HEK293 (cell line): ENCODE results near the gene ISYNA1.
A peak's percentile ranks its signal among the peaks of the same experiment; 100 is the strongest.

Source experiments
- CTCF ChIA-PET: fragments of 350-600 bp; formaldehyde crosslinking; extraction: SDS; loops from one replicate; lab custom pipeline; 2021; ENCODE audit warnings: antibody characterized with exemption; lab: Yijun Ruan, JAX
- POLR2A ChIA-PET: fragments of 300-600 bp; formaldehyde crosslinking; extraction: SDS; loops from one replicate; lab custom pipeline; 2020; ENCODE audit warnings: antibody characterized with exemption, inconsistent platforms; lab: Yijun Ruan, JAX
- H3K27ac ChIP-seq: fragments of 200-500 bp; sonication (Bioruptor generic); 2 replicates; pipeline ENCODE4 v1.5.1; 2014; ENCODE audit warnings: low read depth, low read length, control low read depth, inconsistent platforms; ENCODE audit errors: extremely low read depth
- H3K36me3 ChIP-seq, 2 experiments: fragments of 200-500 bp in 1 of 2; sonication (Bioruptor generic) in 1 of 2; 1 replicate in 1 of 2; 2 replicates in 1 of 2; pipeline ENCODE4 v1.5.1; 2014 to 2017; ENCODE audit warnings: inconsistent platforms in 2 of 2, low read length in 2 of 2; ENCODE audit not compliant: control insufficient read depth in 2 of 2, insufficient read depth in 1 of 2
- H3K4me1 ChIP-seq: fragments of 200-500 bp; sonication (Bioruptor generic); 2 replicates; pipeline ENCODE4 v1.5.1; 2014; ENCODE audit warnings: mild to moderate bottlenecking, low read length, inconsistent platforms; ENCODE audit not compliant: control insufficient read depth, insufficient read depth
- H3K4me3 ChIP-seq: 2 replicates; pipeline ENCODE4 v1.5.1; 2011; ENCODE audit warnings: low read depth, mild to moderate bottlenecking, control low read depth, low read length, moderate library complexity
- H3K9me3 ChIP-seq: fragments of 200-500 bp; sonication (Bioruptor generic); 2 replicates; pipeline ENCODE4 v1.5.1; 2014; ENCODE audit warnings: low read depth, low read length, inconsistent platforms; ENCODE audit not compliant: control insufficient read depth, insufficient read depth
- ATF2 ChIP-seq: fragments of 450-650 bp; formaldehyde crosslinking; IDR thresholded peaks from 2 replicates; pipeline ENCODE4 v1.5.1; 2016; ENCODE audit warnings: missing biosample characterization, missing genetic modification characterization, low read depth
- GLIS2 ChIP-seq: fragments of 450-650 bp; formaldehyde crosslinking; IDR thresholded peaks from 2 replicates; pipeline ENCODE4 v1.5.1; 2016; ENCODE audit warnings: missing biosample characterization, missing genetic modification characterization
- IKZF3 ChIP-seq: fragments of 450-650 bp; IDR thresholded peaks from 2 replicates; pipeline ENCODE4 v1.5.0; 2018; ENCODE audit warnings: missing biosample characterization, mild to moderate bottlenecking, missing genetic modification characterization, moderate library complexity
- KLF10 ChIP-seq: fragments of 450-650 bp; IDR thresholded peaks from 2 replicates; pipeline ENCODE4 v1.5.1; 2018; ENCODE audit warnings: missing biosample characterization, mild to moderate bottlenecking, missing genetic modification characterization
- KLF7 ChIP-seq: fragments of 450-650 bp; formaldehyde crosslinking; IDR thresholded peaks from 2 replicates; pipeline ENCODE4 v1.5.1; 2016; ENCODE audit warnings: missing biosample characterization, missing genetic modification characterization, borderline replicate concordance
- PATZ1 ChIP-seq: fragments of 450-650 bp; formaldehyde crosslinking; IDR thresholded peaks from 2 replicates; pipeline ENCODE4 v1.5.1; 2016; ENCODE audit warnings: missing biosample characterization, missing genetic modification characterization
- PBX3 ChIP-seq: sonication (generic); formaldehyde crosslinking; IDR thresholded peaks from 2 replicates; pipeline ENCODE4 v1.8.1; 2022; ENCODE audit warnings: mild to moderate bottlenecking, moderate library complexity, missing genetic modification reagents
- ZFP69B ChIP-seq: fragments of 450-650 bp; formaldehyde crosslinking; IDR thresholded peaks from 2 replicates; pipeline ENCODE4 v1.5.1; 2016; ENCODE audit warnings: missing biosample characterization, missing genetic modification characterization
- ZNF138 ChIP-seq: fragments of 450-650 bp; formaldehyde crosslinking; IDR thresholded peaks from 2 replicates; pipeline ENCODE4 v1.5.1; 2016; ENCODE audit warnings: missing biosample characterization, missing genetic modification characterization, borderline replicate concordance
- ZNF175 ChIP-seq: fragments of 450-650 bp; formaldehyde crosslinking; IDR thresholded peaks from 2 replicates; pipeline ENCODE4 v1.5.1; 2016; ENCODE audit warnings: missing biosample characterization, missing genetic modification characterization
- ZNF19 ChIP-seq: fragments of 450-650 bp; formaldehyde crosslinking; IDR thresholded peaks from 2 replicates; pipeline ENCODE4; 2016; ENCODE audit warnings: missing biosample characterization, missing genetic modification characterization, low read depth
- ZNF211 ChIP-seq: fragments of 450-650 bp; formaldehyde crosslinking; IDR thresholded peaks from 2 replicates; pipeline ENCODE4 v1.5.1; 2016; ENCODE audit warnings: low read depth, missing biosample characterization, missing genetic modification characterization
- ZNF23 ChIP-seq: fragments of 450-650 bp; formaldehyde crosslinking; IDR thresholded peaks from 2 replicates; pipeline ENCODE4 v1.5.1; 2016; ENCODE audit warnings: missing biosample characterization, missing genetic modification characterization, borderline replicate concordance
- ZNF239 ChIP-seq: fragments of 450-650 bp; formaldehyde crosslinking; IDR thresholded peaks from 2 replicates; pipeline ENCODE4 v1.5.1; 2016; ENCODE audit warnings: missing biosample characterization, missing genetic modification characterization
- ZNF394 ChIP-seq: fragments of 450-650 bp; formaldehyde crosslinking; IDR thresholded peaks from 2 replicates; pipeline ENCODE4 v1.5.1; 2016; ENCODE audit warnings: missing biosample characterization, missing genetic modification characterization, mild to moderate bottlenecking, moderate library complexity, borderline replicate concordance
- ZNF558 ChIP-seq: fragments of 450-650 bp; formaldehyde crosslinking; IDR thresholded peaks from 2 replicates; pipeline ENCODE4 v1.5.1; 2016; ENCODE audit warnings: missing biosample characterization, missing genetic modification characterization
- ZNF626 ChIP-seq: fragments of 450-650 bp; sonication (Bioruptor Pico); formaldehyde crosslinking; IDR thresholded peaks from 2 replicates; pipeline ENCODE4 v1.5.1; 2018; ENCODE audit warnings: missing biosample characterization, missing genetic modification characterization, inconsistent platforms
- ZNF639 ChIP-seq: fragments of 450-650 bp; formaldehyde crosslinking; IDR thresholded peaks from 2 replicates; pipeline ENCODE4 v1.5.1; 2016; ENCODE audit warnings: missing biosample characterization, missing genetic modification characterization
- ZNF670 ChIP-seq: fragments of 450-650 bp; formaldehyde crosslinking; IDR thresholded peaks from 2 replicates; pipeline ENCODE4 v1.5.1; 2016; ENCODE audit warnings: missing biosample characterization, missing genetic modification characterization, low read depth
- ZNF843 ChIP-seq: fragments of 450-650 bp; formaldehyde crosslinking; IDR thresholded peaks from 2 replicates; pipeline ENCODE4 v1.5.1; 2016; ENCODE audit warnings: missing biosample characterization, missing genetic modification characterization
- ZSCAN30 ChIP-seq: fragments of 450-650 bp; IDR thresholded peaks from 2 replicates; pipeline ENCODE4 v1.5.1; 2018; ENCODE audit warnings: missing biosample characterization, mild to moderate bottlenecking, missing genetic modification characterization, moderate library complexity
- TF ChIP-seq, protein P1 (sequence below): fragments of 450-650 bp; formaldehyde crosslinking; IDR thresholded peaks from 2 replicates; pipeline ENCODE4 v1.5.1; 2016; ENCODE audit warnings: missing biosample characterization, missing genetic modification characterization, borderline replicate concordance

ISYNA1 gene

DNA sequence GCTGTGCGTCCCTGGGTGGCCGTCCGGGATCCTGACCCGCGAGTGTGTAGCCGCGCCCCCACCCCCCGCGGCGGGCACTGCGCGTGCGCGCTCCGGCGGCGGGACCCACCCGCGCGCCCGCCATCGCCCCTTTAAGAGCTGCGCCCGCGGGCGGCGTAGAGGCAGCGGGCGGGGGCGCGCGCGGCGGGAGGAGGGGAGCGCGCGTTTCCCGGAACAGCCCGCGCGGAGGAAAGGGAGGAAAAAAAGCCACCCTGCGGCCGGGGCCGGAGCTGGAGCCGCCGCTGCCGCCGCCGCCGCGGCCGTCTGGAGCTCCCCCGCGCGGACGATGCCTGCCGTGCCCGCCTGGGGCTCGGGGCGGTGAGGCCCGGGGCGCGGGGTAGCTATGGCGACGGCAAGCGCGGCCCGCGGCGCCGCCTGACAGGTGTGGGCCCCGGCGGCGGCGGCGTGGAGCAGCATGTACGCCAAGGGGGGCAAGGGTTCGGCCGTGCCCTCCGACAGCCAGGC lies 18.7 kb downstream of the ISYNA1 start, which contains the start of gene SSBP4:
Gene SSBP4 (plus strand): TSS at position 204 of the 504 bp plus-strand sequence. CDS start 251 bp downstream, at position 455.
- H3K4me1 ChIP-seq: peaks cover 9% of the 10 kb centered on the region; the same call in 1 of the 2 replicates
- TF ChIP-seq KLF7 (tag by site-specific recombination): no peak
- peak; percentile 12; the same call in 1 of the 2 replicates for TF ChIP-seq ZFP69B
- no peak for TF ChIP-seq ZNF175 (tag by site-specific recombination)
- no peak for TF ChIP-seq ZNF670 (tag by site-specific recombination)
- TF ChIP-seq ATF2 (tag by site-specific recombination): no peak
- no peak for TF ChIP-seq ZNF843
- TF ChIP-seq GLIS2: no peak
- TF ChIP-seq ZNF558: no peak
- TF ChIP-seq KLF10: peak; percentile 62; the same call in 1 of the 2 replicates
- TF ChIP-seq ZSCAN30: 0 out of 2 replicates have a peak, but pooled peaks have one; percentile 52
- no peak for TF ChIP-seq ZNF23
- no peak for TF ChIP-seq ZNF211 (tag by site-specific recombination)
- no peak for TF ChIP-seq ZNF239 (tag by site-specific recombination)
- no peak for TF ChIP-seq ZNF138
- TF ChIP-seq PBX3 (CRISPR knock-in tag): peak; percentile 70
- no peak for TF ChIP-seq ZNF394 (tag by site-specific recombination)
- peak; percentile 98 for TF ChIP-seq IKZF3 (tag by site-specific recombination)
- TF ChIP-seq, protein P1, sequence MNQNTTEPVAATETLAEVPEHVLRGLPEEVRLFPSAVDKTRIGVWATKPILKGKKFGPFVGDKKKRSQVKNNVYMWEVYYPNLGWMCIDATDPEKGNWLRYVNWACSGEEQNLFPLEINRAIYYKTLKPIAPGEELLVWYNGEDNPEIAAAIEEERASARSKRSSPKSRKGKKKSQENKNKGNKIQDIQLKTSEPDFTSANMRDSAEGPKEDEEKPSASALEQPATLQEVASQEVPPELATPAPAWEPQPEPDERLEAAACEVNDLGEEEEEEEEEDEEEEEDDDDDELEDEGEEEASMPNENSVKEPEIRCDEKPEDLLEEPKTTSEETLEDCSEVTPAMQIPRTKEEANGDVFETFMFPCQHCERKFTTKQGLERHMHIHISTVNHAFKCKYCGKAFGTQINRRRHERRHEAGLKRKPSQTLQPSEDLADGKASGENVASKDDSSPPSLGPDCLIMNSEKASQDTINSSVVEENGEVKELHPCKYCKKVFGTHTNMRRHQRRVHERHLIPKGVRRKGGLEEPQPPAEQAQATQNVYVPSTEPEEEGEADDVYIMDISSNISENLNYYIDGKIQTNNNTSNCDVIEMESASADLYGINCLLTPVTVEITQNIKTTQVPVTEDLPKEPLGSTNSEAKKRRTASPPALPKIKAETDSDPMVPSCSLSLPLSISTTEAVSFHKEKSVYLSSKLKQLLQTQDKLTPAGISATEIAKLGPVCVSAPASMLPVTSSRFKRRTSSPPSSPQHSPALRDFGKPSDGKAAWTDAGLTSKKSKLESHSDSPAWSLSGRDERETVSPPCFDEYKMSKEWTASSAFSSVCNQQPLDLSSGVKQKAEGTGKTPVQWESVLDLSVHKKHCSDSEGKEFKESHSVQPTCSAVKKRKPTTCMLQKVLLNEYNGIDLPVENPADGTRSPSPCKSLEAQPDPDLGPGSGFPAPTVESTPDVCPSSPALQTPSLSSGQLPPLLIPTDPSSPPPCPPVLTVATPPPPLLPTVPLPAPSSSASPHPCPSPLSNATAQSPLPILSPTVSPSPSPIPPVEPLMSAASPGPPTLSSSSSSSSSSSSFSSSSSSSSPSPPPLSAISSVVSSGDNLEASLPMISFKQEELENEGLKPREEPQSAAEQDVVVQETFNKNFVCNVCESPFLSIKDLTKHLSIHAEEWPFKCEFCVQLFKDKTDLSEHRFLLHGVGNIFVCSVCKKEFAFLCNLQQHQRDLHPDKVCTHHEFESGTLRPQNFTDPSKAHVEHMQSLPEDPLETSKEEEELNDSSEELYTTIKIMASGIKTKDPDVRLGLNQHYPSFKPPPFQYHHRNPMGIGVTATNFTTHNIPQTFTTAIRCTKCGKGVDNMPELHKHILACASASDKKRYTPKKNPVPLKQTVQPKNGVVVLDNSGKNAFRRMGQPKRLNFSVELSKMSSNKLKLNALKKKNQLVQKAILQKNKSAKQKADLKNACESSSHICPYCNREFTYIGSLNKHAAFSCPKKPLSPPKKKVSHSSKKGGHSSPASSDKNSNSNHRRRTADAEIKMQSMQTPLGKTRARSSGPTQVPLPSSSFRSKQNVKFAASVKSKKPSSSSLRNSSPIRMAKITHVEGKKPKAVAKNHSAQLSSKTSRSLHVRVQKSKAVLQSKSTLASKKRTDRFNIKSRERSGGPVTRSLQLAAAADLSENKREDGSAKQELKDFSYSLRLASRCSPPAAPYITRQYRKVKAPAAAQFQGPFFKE: no peak
- no peak for TF ChIP-seq PATZ1
- no peak for TF ChIP-seq ZNF19
- no peak for TF ChIP-seq ZNF639 (tag by site-specific recombination)
- TF ChIP-seq ZNF626 (tag by site-specific recombination): no peak

More for the DNA sequence above, 18.7 kb downstream of the ISYNA1 start, which contains the start of gene SSBP4:
- ChIA-PET POLR2A (interaction anchor here (0.5 to 4.2 kb wide), 7 partner anchors 10 to 413 kb away, joined by 3 to 75 read pairs (median 4); partner anchors contain the start of genes JUND and UPF1), CTCF (interaction anchor here (0.6 to 4.5 kb wide), 13 partner anchors 10 to 223 kb away, joined by 3 to 32 read pairs (median 3); partner anchors contain the start of gene GDF15)
- Histone ChIP-seq H3K9me3 (no peaks in the 10 kb centered on the region), H3K36me3 (no peaks in the 10 kb centered on the region), H3K4me3 (peak within 1 kb of the TSS; percentile 53), H3K27ac (peak within 1 kb of the TSS; percentile 63; the same call in 1 of the 2 replicates)
